HepG2 (cell line): ENCODE measurements around the gene JMJD8. TPM values are rescaled to one million over a fixed set of nuclear protein-coding genes. Genes with fewer than 3 reads are reported as not detected.

Source experiments
- ARNT2 ChIP-seq: sonication (generic); formaldehyde crosslinking; IDR thresholded peaks from 2 replicates; pipeline ENCODE4 v1.8.0; 2022; ENCODE audit warnings: mild to moderate bottlenecking, low read depth, missing genetic modification reagents, moderate library complexity
- ATM ChIP-seq: fragments of 450-650 bp; IDR thresholded peaks from 2 replicates; pipeline ENCODE4 v1.7.1; 2017; ENCODE audit warnings: mild to moderate bottlenecking, borderline replicate concordance
- CREB1 ChIP-seq, 2 experiments: fragments of 450-650 bp in 1 of 2; IDR thresholded peaks; 2 replicates each; pipeline ENCODE4 v1.6.1; 2016 to 2017; ENCODE audit warnings: control low read depth in 1 of 2, mild to moderate bottlenecking in 1 of 2, missing compliant biosample characterization in 1 of 2, missing genetic modification characterization in 1 of 2
- DR1 ChIP-seq: sonication (generic); formaldehyde crosslinking; IDR thresholded peaks from 2 replicates; pipeline ENCODE4 v1.8.0; 2021; ENCODE audit warnings: mild to moderate bottlenecking, missing genetic modification reagents, inconsistent platforms
- ETV6 ChIP-seq: sonication (generic); formaldehyde crosslinking; conservative IDR thresholded peaks from 2 replicates; pipeline ENCODE4 v1.4.0; 2020; ENCODE audit warnings: missing genetic modification reagents
- NFE2L1 ChIP-seq: sonication (generic); formaldehyde crosslinking; IDR thresholded peaks from 2 replicates; pipeline ENCODE4 v1.4.0; 2020; ENCODE audit warnings: missing genetic modification reagents, mild to moderate bottlenecking, borderline replicate concordance
- NFRKB ChIP-seq: fragments of 450-650 bp; IDR thresholded peaks from 2 replicates; pipeline ENCODE4 v1.6.1; 2017
- REPIN1 ChIP-seq: sonication (generic); formaldehyde crosslinking; IDR thresholded peaks from 2 replicates; pipeline ENCODE4 v1.8.0; 2022; ENCODE audit warnings: missing genetic modification reagents, low read depth, mild to moderate bottlenecking, borderline replicate concordance
- RORA ChIP-seq: sonication (generic); formaldehyde crosslinking; IDR thresholded peaks from 2 replicates; pipeline ENCODE4 v1.5.0; 2020; ENCODE audit warnings: mild to moderate bottlenecking, missing genetic modification reagents, moderate library complexity
- SIN3A ChIP-seq: IDR thresholded peaks from 2 replicates; pipeline ENCODE4 v1.6.1; 2011; ENCODE audit warnings: low read depth, mild to moderate bottlenecking, control low read depth, low read length, borderline replicate concordance
- SMAD3 ChIP-seq: sonication (generic); formaldehyde crosslinking; IDR thresholded peaks from 2 replicates; pipeline ENCODE4 v1.4.0; 2020; ENCODE audit warnings: missing genetic modification reagents
- SUZ12 ChIP-seq: fragments of 150-350 bp; IDR thresholded peaks from 2 replicates; pipeline ENCODE4 v1.6.1; 2014; ENCODE audit warnings: low read depth, low read length
- TARDBP ChIP-seq: sonication (generic); formaldehyde crosslinking; IDR thresholded peaks from 2 replicates; pipeline ENCODE4 v1.8.0; 2022; ENCODE audit warnings: mild to moderate bottlenecking, missing genetic modification reagents
- USF2 ChIP-seq, 2 experiments: sonication (generic) in 1 of 2; formaldehyde crosslinking in 1 of 2; IDR thresholded peaks; 2 replicates each; pipeline versions ENCODE4 v1.5.1 to v1.6.1; 2011 to 2020; ENCODE audit warnings: borderline replicate concordance in 1 of 2, low read depth in 1 of 2, low read length in 1 of 2, mild to moderate bottlenecking in 1 of 2, missing genetic modification reagents in 1 of 2, moderate library complexity in 1 of 2
- ZBTB4 ChIP-seq: sonication (generic); formaldehyde crosslinking; IDR thresholded peaks from 2 replicates; pipeline ENCODE4 v1.4.0; 2020; ENCODE audit warnings: missing genetic modification reagents, mild to moderate bottlenecking, borderline replicate concordance
- ZNF251 ChIP-seq: sonication (generic); formaldehyde crosslinking; IDR thresholded peaks from 2 replicates; pipeline ENCODE4 v1.9.0; 2021; ENCODE audit warnings: mild to moderate bottlenecking, missing genetic modification reagents
- ZNF274 ChIP-seq: sonication (generic); formaldehyde crosslinking; IDR thresholded peaks from 2 replicates; pipeline ENCODE4 v1.5.1; 2020; ENCODE audit warnings: mild to moderate bottlenecking, missing genetic modification reagents
- ZNF737 ChIP-seq: sonication (generic); formaldehyde crosslinking; IDR thresholded peaks from 2 replicates; pipeline ENCODE4 v1.5.0; 2020; ENCODE audit warnings: missing genetic modification reagents, mild to moderate bottlenecking, borderline replicate concordance
- ZNF879 ChIP-seq: sonication (generic); formaldehyde crosslinking; IDR thresholded peaks from 2 replicates; pipeline ENCODE4 v1.8.1; 2023; ENCODE audit warnings: missing genetic modification reagents
- polyA plus RNA-seq, 8 experiments: library from polyadenylated mRNA; depleted of rRNA in 3 of 8; stranded (reverse) in 7 of 8; unstranded in 1 of 8; fragments of >200 nt; fragmentation: Illumina TruSeq in 4 of 8; extraction: Trizol in 4 of 8; gene quantifications; 2 replicates each; pipeline versions ENCODE4 v1.2.1 to v1.2.3, GENCODE V29; 2011 to 2016; ENCODE audit warnings: low read depth in 4 of 8, missing spikeins in 1 of 8, mixed read lengths in 1 of 8; ENCODE audit not compliant: insufficient read depth in 1 of 8
- total RNA-seq, 5 experiments: library from RNA; depleted of rRNA; stranded (reverse); fragments of >200 nt; fragmentation: Illumina TruSeq; extraction: Trizol; gene quantifications; 2 replicates each; pipeline ENCODE4 v1.2.3, GENCODE V29; 2016; ENCODE audit warnings: low read depth in 1 of 5
- TF ChIP-seq, protein P1 (sequence below): sonication (generic); formaldehyde crosslinking; IDR thresholded peaks from 2 replicates; pipeline ENCODE4 v1.5.1; 2020; ENCODE audit warnings: mild to moderate bottlenecking, missing genetic modification reagents

The JMJD8 gene
- total and polyA plus RNA-seq, 2 of the 13 experiments (the other 11 are each of a cell fraction or from before 2014, with no cell fraction given): 2.6 to 11.8 TPM

- TF ChIP-seq ZNF879 (CRISPR knock-in tag) (no peak), USF2 (IDR thresholded peaks at IDR 0.05; ENCODE audit: low read depth, low read length) (no peak), USF2 (CRISPR knock-in tag; IDR thresholded peaks at IDR 0.05; ENCODE audit: borderline replicate concordance) (no peak), ATM (no peak), RORA (CRISPR knock-in tag) (no peak), ETV6 (peak; percentile 45; the same call in 1 of the 2 replicates), NFRKB (no peak), ZNF737 (CRISPR knock-in tag) (no peak), DR1 (no peak; the same call in 1 of the 2 replicates), SUZ12 (peak; percentile 82), TARDBP (CRISPR knock-in tag) (no peak; the same call in 1 of the 2 replicates), ZBTB4 (CRISPR knock-in tag) (no peak), NFE2L1 (no peak), ZNF274 (CRISPR knock-in tag) (no peak), CREB1 (IDR thresholded peaks at IDR 0.05) (peak; percentile 40; the same call in 1 of the 2 replicates), CREB1 (CRISPR knock-in tag; IDR thresholded peaks at IDR 0.05) (no peak), SIN3A (peak; percentile 90; the same call in 1 of the 2 replicates), REPIN1 (CRISPR knock-in tag) (peak; percentile 91), ZNF251 (no peak), ARNT2 (peak; percentile 92), SMAD3 (no peak; the same call in 1 of the 2 replicates)
- TF ChIP-seq, protein P1, sequence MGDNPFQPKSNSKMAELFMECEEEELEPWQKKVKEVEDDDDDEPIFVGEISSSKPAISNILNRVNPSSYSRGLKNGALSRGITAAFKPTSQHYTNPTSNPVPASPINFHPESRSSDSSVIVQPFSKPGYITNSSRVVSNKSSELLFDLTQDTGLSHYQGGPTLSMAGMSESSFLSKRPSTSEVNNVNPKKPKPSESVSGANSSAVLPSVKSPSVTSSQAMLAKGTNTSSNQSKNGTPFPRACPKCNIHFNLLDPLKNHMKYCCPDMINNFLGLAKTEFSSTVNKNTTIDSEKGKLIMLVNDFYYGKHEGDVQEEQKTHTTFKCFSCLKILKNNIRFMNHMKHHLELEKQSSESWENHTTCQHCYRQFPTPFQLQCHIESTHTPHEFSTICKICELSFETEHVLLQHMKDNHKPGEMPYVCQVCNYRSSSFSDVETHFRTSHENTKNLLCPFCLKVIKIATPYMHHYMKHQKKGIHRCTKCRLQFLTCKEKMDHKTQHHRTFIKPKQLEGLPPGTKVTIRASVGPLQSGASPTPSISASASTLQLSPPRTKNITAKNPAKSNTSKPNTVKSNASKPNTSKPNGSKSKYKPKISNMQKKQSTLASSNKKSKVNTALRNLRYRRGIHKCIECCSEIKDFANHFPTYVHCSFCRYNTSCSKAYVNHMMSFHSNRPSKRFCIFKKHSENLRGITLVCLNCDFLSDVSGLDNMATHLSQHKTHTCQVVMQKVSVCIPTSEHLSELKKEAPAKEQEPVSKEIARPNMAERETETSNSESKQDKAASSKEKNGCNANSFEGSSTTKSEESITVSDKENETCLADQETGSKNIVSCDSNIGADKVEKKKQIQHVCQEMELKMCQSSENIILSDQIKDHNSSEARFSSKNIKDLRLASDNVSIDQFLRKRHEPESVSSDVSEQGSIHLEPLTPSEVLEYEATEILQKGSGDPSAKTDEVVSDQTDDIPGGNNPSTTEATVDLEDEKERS (CRISPR knock-in tag): no peak
These were observed 47.7 kb downstream of the JMJD8 start, which contains the start of gene METTL26 (continued) for GRCh38 chr16:636206-637080.
